MM.1S (cell line): ENCODE data around the gene EZH1.

Experiments used
- DNase-seq: peaks from one replicate; pipeline ENCODE4 v3.0.0-alpha.2; 2015
- H2AFZ ChIP-seq: fragments of 300-600 bp; sonication (generic); 2 replicates; pipeline ENCODE4 v1.6.0; 2016; ENCODE audit warnings: antibody characterized with exemption, low read length
- H3F3A ChIP-seq: fragments of 300-600 bp; sonication (generic); 2 replicates; pipeline ENCODE4 v1.6.1; 2016; ENCODE audit warnings: mild to moderate bottlenecking, antibody characterized with exemption, low read length, moderate library complexity, mixed read lengths; ENCODE audit not compliant: insufficient read depth
- H3K27ac ChIP-seq: fragments of 300-600 bp; sonication (generic); 2 replicates; pipeline ENCODE4 v1.5.1; 2016; ENCODE audit warnings: mild to moderate bottlenecking, low read length
- H3K27me3 ChIP-seq: fragments of 300-600 bp; sonication (generic); replicated peaks from 2 replicates; pipeline ENCODE4 v1.6.0; 2016; ENCODE audit warnings: low read length; ENCODE audit not compliant: insufficient read depth
- H3K36me3 ChIP-seq: fragments of 300-600 bp; sonication (generic); replicated peaks from 2 replicates; pipeline ENCODE4 v1.6.1; 2016; ENCODE audit warnings: mild to moderate bottlenecking, low read length, mixed read lengths; ENCODE audit not compliant: insufficient read depth
- H3K4me1 ChIP-seq: fragments of 300-600 bp; sonication (generic); 2 replicates; pipeline ENCODE4 v1.6.1; 2016; ENCODE audit warnings: low read length, mixed read lengths
- H3K4me2 ChIP-seq: fragments of 300-600 bp; sonication (generic); 2 replicates; pipeline ENCODE4 v1.6.0; 2016; ENCODE audit warnings: low read depth, low read length
- H3K4me3 ChIP-seq: fragments of 300-600 bp; sonication (generic); 2 replicates; pipeline ENCODE4 v1.5.1; 2016; ENCODE audit warnings: low read length, mixed read lengths
- H3K79me2 ChIP-seq: fragments of 300-600 bp; sonication (generic); 2 replicates; pipeline ENCODE4 v1.6.1; 2016; ENCODE audit warnings: mixed run types, low read length, mixed read lengths
- H3K9ac ChIP-seq: fragments of 300-600 bp; sonication (generic); 2 replicates; pipeline ENCODE4 v1.6.1; 2016; ENCODE audit warnings: low read length, mixed read lengths
- H3K9me2 ChIP-seq: fragments of 300-600 bp; sonication (generic); replicated peaks from 2 replicates; pipeline ENCODE4 v1.6.1; 2016; ENCODE audit warnings: mild to moderate bottlenecking, low read length, mixed read lengths; ENCODE audit not compliant: insufficient read depth
- H3K9me3 ChIP-seq: fragments of 300-600 bp; sonication (generic); replicated peaks from 2 replicates; pipeline ENCODE4 v1.6.1; 2016; ENCODE audit warnings: mild to moderate bottlenecking, low read length, mixed read lengths; ENCODE audit not compliant: insufficient read depth
- H4K20me1 ChIP-seq: fragments of 300-600 bp; sonication (generic); 2 replicates; pipeline ENCODE4 v1.6.1; 2016; ENCODE audit warnings: mild to moderate bottlenecking, low read length, moderate library complexity, mixed read lengths; ENCODE audit not compliant: insufficient read depth
- EZH2 ChIP-seq: fragments of 300-600 bp; sonication (generic); optimal IDR thresholded peaks from 2 replicates; pipeline ENCODE3; 2017; ENCODE audit warnings: low read depth, mild to moderate bottlenecking, antibody characterized with exemption, low read length, mixed read lengths
- EZH2phosphoT487 ChIP-seq: fragments of 300-600 bp; sonication (generic); IDR thresholded peaks from 2 replicates; pipeline ENCODE4 v1.6.1; 2018; ENCODE audit warnings: antibody characterized with exemption, low read length
- TF ChIP-seq, protein P1 (sequence below): fragments of 300-600 bp; sonication (generic); IDR thresholded peaks from 2 replicates; pipeline ENCODE4 v1.5.1; 2016; ENCODE audit warnings: antibody characterized with exemption, low read length, mixed read lengths

The EZH1 gene

DNA sequence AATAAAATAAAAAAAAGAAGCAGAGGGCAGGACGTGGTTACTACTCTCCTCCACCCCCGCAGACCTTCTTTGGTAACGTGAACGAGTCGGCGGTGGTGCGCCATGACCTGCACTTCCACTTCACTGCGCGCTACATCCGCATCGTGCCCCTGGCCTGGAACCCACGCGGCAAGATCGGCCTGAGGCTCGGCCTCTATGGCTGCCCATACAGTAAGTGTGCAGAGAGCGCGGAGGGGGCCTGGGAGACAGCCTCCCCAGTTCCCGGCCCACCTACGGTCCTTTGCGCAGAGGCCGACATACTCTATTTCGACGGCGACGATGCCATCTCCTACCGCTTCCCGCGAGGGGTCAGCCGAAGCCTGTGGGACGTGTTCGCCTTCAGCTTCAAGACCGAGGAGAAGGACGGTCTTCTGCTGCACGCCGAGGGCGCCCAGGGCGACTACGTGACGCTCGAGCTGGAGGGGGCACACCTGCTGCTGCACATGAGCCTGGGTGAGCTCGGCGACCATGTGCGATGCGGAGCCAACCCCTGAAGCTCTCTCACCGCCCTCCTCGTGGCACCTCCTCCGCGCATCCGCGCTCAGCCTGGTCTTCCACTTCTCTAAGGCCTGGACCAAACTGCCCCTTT, 59.8 kb downstream of the EZH1 start:
- H3K9me2 ChIP-seq: no peaks in the 10 kb centered on the region
- no peaks in the 10 kb centered on the region for H3K9me3 ChIP-seq
- no peak overlapping the region for H3K4me3 ChIP-seq
- no peaks in the 10 kb centered on the region for H3K36me3 ChIP-seq
- DNase-seq: no peak
- H3K4me2 ChIP-seq: no peak overlapping the region
- no peaks in the 10 kb centered on the region for H3K27me3 ChIP-seq
- peaks cover 7% of the 10 kb centered on the region for H3K79me2 ChIP-seq
- H4K20me1 ChIP-seq: no peaks in the 10 kb centered on the region
- H3K27ac ChIP-seq: no peak overlapping the region
- peaks cover 17% of the 10 kb centered on the region for H3F3A ChIP-seq
- peaks cover 10% of the 10 kb centered on the region for H3K4me1 ChIP-seq
- TF ChIP-seq EZH2 (no peak), EZH2phosphoT487 (no peak)
- TF ChIP-seq, protein P1, sequence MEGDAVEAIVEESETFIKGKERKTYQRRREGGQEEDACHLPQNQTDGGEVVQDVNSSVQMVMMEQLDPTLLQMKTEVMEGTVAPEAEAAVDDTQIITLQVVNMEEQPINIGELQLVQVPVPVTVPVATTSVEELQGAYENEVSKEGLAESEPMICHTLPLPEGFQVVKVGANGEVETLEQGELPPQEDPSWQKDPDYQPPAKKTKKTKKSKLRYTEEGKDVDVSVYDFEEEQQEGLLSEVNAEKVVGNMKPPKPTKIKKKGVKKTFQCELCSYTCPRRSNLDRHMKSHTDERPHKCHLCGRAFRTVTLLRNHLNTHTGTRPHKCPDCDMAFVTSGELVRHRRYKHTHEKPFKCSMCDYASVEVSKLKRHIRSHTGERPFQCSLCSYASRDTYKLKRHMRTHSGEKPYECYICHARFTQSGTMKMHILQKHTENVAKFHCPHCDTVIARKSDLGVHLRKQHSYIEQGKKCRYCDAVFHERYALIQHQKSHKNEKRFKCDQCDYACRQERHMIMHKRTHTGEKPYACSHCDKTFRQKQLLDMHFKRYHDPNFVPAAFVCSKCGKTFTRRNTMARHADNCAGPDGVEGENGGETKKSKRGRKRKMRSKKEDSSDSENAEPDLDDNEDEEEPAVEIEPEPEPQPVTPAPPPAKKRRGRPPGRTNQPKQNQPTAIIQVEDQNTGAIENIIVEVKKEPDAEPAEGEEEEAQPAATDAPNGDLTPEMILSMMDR: no peak
- no peak overlapping the region for H2AFZ ChIP-seq
- no peak overlapping the region for H3K9ac ChIP-seq

DNA sequence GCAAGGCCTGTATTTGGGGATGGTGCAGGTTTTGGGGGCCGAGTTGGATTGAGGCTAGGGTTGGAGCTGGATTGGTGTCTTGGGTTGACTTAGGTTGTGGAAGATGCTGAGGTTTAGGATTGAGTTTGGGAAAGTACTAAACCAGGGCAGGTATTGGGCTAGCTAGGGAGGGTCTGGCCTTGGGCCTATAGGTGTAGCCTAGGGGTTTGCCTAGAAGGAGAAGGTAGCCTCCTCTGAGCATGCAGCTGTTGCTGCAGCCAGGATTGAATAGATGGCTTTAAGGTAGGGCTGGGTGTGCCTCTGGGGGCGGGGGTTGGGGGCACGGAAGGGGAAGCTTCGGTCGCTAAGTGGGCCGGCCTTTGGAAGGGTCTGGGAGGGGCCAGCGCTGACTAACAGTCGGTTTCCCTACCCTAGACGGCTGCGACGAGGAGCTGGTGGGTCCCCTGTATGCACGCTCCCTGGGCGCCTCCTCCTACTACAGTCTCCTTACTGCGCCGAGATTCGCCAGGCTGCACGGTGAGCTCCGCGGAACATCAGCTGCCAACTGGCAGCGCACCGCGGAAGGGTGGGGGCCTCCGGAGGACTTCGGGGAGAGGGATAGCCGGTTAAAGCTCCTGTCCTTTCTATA, 61.3 kb downstream of the EZH1 start:
- Histone ChIP-seq H3K9me3 (no peaks in the 10 kb centered on the region), H3K36me3 (no peaks in the 10 kb centered on the region), H3K4me3 (no peak overlapping the region), H3K79me2 (peaks cover 8% of the 10 kb centered on the region), H3K27ac (no peak overlapping the region), H3K4me1 (peaks cover 18% of the 10 kb centered on the region), H4K20me1 (no peaks in the 10 kb centered on the region), H3K9ac (no peak overlapping the region), H3K27me3 (no peaks in the 10 kb centered on the region), H3K4me2 (no peak overlapping the region), H3F3A (peaks cover 30% of the 10 kb centered on the region), H2AFZ (no peak overlapping the region), H3K9me2 (no peaks in the 10 kb centered on the region)
- TF ChIP-seq, protein P1: no peak
- TF ChIP-seq EZH2phosphoT487: no peak
- TF ChIP-seq EZH2: no peak
- DNase-seq: no peak

DNA sequence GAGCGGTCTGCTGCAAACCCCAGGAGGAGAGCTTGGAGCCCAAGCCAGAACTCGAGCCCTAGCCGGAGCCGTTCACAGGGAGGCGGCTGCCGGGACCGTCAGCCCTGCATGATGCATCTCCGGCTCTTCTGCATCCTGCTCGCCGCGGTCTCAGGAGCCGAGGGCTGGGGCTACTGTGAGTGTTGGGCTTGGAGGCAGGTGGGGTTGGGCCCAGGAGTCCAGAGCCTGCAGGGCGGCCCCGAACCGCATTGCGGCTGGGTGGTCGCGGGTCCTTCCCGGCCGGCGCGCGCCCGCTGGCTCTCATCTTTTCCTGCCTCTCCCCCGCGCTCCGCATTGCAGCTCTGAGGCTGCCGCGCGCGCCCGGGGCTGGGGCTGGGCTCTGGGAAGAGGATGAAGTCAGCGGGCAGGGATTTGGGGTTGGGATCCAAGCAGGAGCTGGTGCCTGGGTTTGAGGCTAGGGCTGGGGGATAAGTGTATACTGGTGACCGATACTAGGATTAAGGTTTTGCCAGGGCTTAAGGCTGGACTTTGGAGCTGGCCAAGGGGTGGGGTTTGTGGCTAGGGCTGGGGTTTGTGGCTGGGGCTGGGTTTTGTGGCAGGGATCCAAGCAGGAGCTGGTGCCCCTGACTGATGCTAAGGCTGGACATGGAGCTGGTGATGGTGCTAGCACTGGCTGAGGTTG, 62.0 kb downstream of the EZH1 start:
- Histone ChIP-seq H3F3A (peaks cover 33% of the 10 kb centered on the region), H3K27ac (no peak overlapping the region), H3K4me3 (peak overlapping the region; percentile 95; the same call in 1 of the 2 replicates), H3K9me2 (no peaks in the 10 kb centered on the region), H3K4me2 (peak overlapping the region; percentile 100; the same call in 1 of the 2 replicates), H3K4me1 (peaks cover 18% of the 10 kb centered on the region), H3K9me3 (no peaks in the 10 kb centered on the region), H3K9ac (no peak overlapping the region; the same call in 1 of the 2 replicates), H3K79me2 (peaks cover 9% of the 10 kb centered on the region), H3K27me3 (no peaks in the 10 kb centered on the region), H4K20me1 (no peaks in the 10 kb centered on the region), H2AFZ (0 out of 2 replicates have a peak overlapping the region, but pooled peaks have one; percentile 46), H3K36me3 (no peaks in the 10 kb centered on the region)
- DNase-seq: no peak
- TF ChIP-seq, protein P1: no peak
- TF ChIP-seq EZH2phosphoT487 (no peak), EZH2 (no peak)
